ENCODE results near the gene MMP28. TPM values are rescaled to one million over a fixed set of nuclear protein-coding genes. Genes with fewer than 3 reads are reported as not detected.

Gene MMP28
- total RNA-seq, 4 donors from 2014 or later, result 62.5 to 115 (median 79.1) TPM

GRCh38 chr17:35725802-35726126, 69.7 kb downstream of the MMP28 start:
- intact Hi-C loops (cut with DNase I; ENCODE audit: low total_unique reads), result no loop called here
- no peak for TF ChIP-seq POLR2A (IDR thresholded peaks at IDR 0.05)
- no peak for TF ChIP-seq CTCF (IDR thresholded peaks at IDR 0.05)
- WGBS, 2 donors, result 88 to 90% methylated on average over 2 of the region's 2 CpGs
- peak in 1 of 2 donors; percentile 34 for DNase-seq (ENCODE audit: low spot score in 2 of 2)
- H3K4me3 ChIP-seq (ENCODE audit: low read depth, poor library complexity, severe bottlenecking), result no peak overlapping the region

- H3K4me3 ChIP-seq (ENCODE audit: low read depth, poor library complexity, severe bottlenecking), result no peak overlapping the region
- TF ChIP-seq POLR2A (IDR thresholded peaks at IDR 0.05), result no peak
- no peak for TF ChIP-seq CTCF (IDR thresholded peaks at IDR 0.05)
- intact Hi-C loops (cut with DNase I; ENCODE audit: low total_unique reads), result no loop called here
- 91 to 94% methylated on average over 4 of the region's 4 CpGs for WGBS, 2 donors
- peak in 1 of 2 donors; percentile 45 for DNase-seq (ENCODE audit: low spot score in 2 of 2)
Measured at GRCh38 chr17:35725058-35725457, 70.4 kb downstream of the MMP28 start.

- WGBS, 2 donors, result 92 to 100% methylated on average over 2 of the region's 2 CpGs
- no peak overlapping the region for H3K4me3 ChIP-seq (ENCODE audit: low read depth, poor library complexity, severe bottlenecking)
- intact Hi-C loops (cut with DNase I; ENCODE audit: low total_unique reads), result no loop called here
- TF ChIP-seq CTCF (IDR thresholded peaks at IDR 0.05) (no peak), POLR2A (IDR thresholded peaks at IDR 0.05) (no peak)
- no peak for DNase-seq (ENCODE audit: low spot score in 2 of 2)
Measured at GRCh38 chr17:35723735-35724134, 71.7 kb downstream of the MMP28 start.

GRCh38 chr17:35717475-35717874, 78.0 kb downstream of the MMP28 start:
- DNase-seq (ENCODE audit: low spot score in 2 of 2), result no peak
- no peak overlapping the region for H3K4me3 ChIP-seq (ENCODE audit: low read depth, poor library complexity, severe bottlenecking)
- 79 to 90% methylated on average over 2 of the region's 2 CpGs for WGBS, 2 donors
- intact Hi-C loops (cut with DNase I; ENCODE audit: low total_unique reads), result no loop called here
- no peak for TF ChIP-seq CTCF (IDR thresholded peaks at IDR 0.05)
- no peak for TF ChIP-seq POLR2A (IDR thresholded peaks at IDR 0.05)

GRCh38 chr17:35716897-35717465, 78.5 kb downstream of the MMP28 start:
- 76 to 78% methylated on average over 4 of the region's 4 CpGs for WGBS, 2 donors
- no peak for DNase-seq (ENCODE audit: low spot score in 2 of 2)
- H3K4me3 ChIP-seq (ENCODE audit: low read depth, poor library complexity, severe bottlenecking), result no peak overlapping the region
- intact Hi-C loops (cut with DNase I; ENCODE audit: low total_unique reads), result no loop called here
- TF ChIP-seq CTCF (IDR thresholded peaks at IDR 0.05) (no peak), POLR2A (IDR thresholded peaks at IDR 0.05) (no peak)

- TF ChIP-seq POLR2A (IDR thresholded peaks at IDR 0.05), result no peak
- no peak for DNase-seq (ENCODE audit: low spot score in 2 of 2)
- no peak overlapping the region for H3K4me3 ChIP-seq (ENCODE audit: low read depth, poor library complexity, severe bottlenecking)
- intact Hi-C loops (cut with DNase I; ENCODE audit: low total_unique reads), result no loop called here
- WGBS, 2 donors, result 84 to 85% methylated on average over 3 of the region's 3 CpGs
Measured at GRCh38 chr17:35716173-35716572, 79.3 kb downstream of the MMP28 start.

Other genes starting within 250 kb of the MMP28 start
- gene SLFN14, start 234.8 kb downstream of the MMP28 start, total RNA-seq, result not detected
- 1 to 10 TPM; 6.1 to 9.0 (median 6.7) TPM for gene PEX12, start 217.1 kb downstream of the MMP28 start, total RNA-seq
- 100 to 1,000 TPM in 1 of 4 donors, 10 to 100 TPM in 3; 35.6 to 217 (median 39.7) TPM for gene AP2B1, start 208.3 kb downstream of the MMP28 start, total RNA-seq
- 1 to 10 TPM in 3 of 4 donors, under 1 TPM in 1; 0.66 to 2.4 (median 1.5) TPM for gene RASL10B, start 64.0 kb downstream of the MMP28 start, total RNA-seq
- under 1 TPM in 1 of 4 donors, not detected in 3; 0.93 TPM for gene GAS2L2, start 42.4 kb downstream of the MMP28 start, total RNA-seq
- not detected for gene C17orf50, start 34.8 kb downstream of the MMP28 start, total RNA-seq
- 10 to 100 TPM; 39.0 to 79.0 (median 60.0) TPM for gene TAF15, start 13.8 kb upstream of the MMP28 start, total RNA-seq
- not detected for gene HEATR9, start 73.2 kb upstream of the MMP28 start, total RNA-seq
- gene CCL5, start 84.7 kb upstream of the MMP28 start, total RNA-seq, result 1 to 10 TPM in 3 of 4 donors, under 1 TPM in 1; 0.91 to 2.2 (median 1.2) TPM
- not detected for gene RDM1, start 135.1 kb upstream of the MMP28 start, total RNA-seq
- gene LYZL6, start 148.1 kb upstream of the MMP28 start, total RNA-seq, result not detected
- under 1 TPM in 1 of 4 donors, not detected in 3; 0.39 TPM for gene CCL16, start 185.9 kb upstream of the MMP28 start, total RNA-seq
- gene CCL14, start 191.1 kb upstream of the MMP28 start, total RNA-seq, result 10 to 100 TPM in 3 of 4 donors, 1 to 10 TPM in 1; 3.5 to 28.2 (median 17.3) TPM
- gene CCL15, start 205.9 kb upstream of the MMP28 start, total RNA-seq, result not detected
- gene CCL23, start 222.3 kb upstream of the MMP28 start, total RNA-seq, result 10 to 100 TPM in 1 of 4 donors, 1 to 10 TPM in 1, under 1 TPM in 1, not detected in 1; 0.95 to 11.2 (median 3.9) TPM

Data from lower leg skin (tissue), 4 donors.